IPS DF 19.7 (cell line): Measurements from ENCODE around the gene RNF224.

Experiments used
- DNase-seq: peaks from one replicate; pipeline ENCODE4 v3.0.0-alpha.2; 2013; ENCODE audit warnings: low read depth, low spot score

Gene RNF224

DNA sequence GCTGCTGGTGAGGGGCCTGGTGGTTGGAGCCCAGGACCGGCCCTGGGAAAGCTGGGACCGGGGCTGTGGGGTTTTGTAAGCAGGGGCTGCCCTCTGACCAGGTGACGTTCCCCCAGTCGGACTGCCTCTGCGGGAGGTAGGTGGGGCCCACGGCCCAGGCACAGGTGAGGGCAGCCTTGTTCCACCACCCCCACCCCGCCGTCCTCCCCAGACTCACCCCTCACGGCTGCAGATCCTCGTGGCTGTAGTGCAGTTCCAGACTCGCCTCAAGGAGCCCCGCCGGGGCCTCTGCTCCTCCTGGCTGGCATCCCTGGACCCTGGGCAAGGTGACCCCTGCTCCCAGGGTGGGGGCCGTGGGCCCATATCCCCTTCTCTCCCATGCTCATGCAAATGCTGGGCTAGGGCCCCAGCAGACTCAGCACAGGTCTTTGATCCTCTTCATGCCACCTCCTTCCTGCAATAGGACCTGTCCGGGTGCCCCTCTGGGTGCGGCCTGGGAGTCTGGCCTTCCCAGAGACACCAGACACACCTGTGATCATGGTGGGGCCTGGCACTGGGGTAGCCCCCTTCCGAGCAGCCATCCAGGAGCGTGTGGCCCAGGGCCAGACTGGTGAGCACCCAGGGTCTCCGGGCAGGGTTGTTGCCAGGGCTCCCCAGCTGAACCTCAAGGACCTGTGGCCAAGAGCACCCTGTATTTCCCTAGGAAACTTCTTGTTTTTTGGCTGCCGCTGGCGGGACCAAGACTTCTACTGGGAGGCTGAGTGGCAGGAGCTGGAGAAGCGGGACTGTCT lies 11.9 kb upstream of the RNF224 start:
- DNase-seq: no peak

GRCh38 chr9:137216188-137216965 lies 10.9 kb upstream of the RNF224 start:
- no peak for DNase-seq

DNA sequence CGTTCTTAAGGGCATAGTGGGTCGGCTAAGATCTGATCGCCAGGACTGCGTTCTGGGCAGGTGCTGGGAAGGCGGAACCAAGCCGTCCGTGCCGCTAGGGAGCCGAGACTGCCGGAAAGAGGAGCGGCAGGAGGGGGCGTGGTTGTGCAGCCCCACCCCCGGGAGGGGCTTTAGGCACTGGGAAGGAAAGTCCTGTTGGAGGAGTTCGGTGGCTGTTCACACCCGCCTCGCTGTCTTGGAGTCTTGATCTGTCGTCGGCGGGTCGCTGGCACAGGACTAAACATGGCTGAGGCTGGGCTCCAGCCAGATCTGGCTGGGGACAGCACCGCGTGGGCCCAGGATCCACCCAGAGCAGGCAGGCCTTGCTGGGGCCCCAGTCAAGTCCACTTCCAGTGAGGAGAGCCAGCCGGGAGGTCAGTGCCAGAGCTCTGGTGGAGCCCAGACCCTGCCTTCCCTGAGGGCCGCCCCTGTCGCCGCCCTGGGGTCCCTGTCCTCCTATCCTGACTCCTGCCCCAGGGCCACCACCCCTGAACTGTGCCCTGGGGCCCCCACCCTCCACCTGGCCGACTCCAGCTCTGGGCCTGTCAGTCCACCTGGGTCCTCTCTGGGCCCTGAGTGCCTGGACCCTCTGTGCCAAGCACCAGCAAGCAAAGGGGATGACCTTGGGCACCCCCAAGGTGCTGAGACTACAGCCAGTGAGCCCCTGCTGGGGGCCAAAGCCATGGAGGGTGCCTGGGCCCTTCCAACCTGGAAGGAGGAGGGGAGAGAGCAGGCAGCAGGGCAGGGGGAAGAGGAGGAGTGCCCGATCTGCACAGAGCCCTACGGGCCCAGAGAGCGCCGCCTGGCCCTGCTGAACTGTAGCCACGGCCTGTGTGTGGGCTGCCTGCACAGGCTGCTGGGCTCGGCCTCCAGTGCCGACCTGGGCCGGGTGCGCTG lies 9.8 kb upstream of the RNF224 start:
- no peak for DNase-seq

DNA sequence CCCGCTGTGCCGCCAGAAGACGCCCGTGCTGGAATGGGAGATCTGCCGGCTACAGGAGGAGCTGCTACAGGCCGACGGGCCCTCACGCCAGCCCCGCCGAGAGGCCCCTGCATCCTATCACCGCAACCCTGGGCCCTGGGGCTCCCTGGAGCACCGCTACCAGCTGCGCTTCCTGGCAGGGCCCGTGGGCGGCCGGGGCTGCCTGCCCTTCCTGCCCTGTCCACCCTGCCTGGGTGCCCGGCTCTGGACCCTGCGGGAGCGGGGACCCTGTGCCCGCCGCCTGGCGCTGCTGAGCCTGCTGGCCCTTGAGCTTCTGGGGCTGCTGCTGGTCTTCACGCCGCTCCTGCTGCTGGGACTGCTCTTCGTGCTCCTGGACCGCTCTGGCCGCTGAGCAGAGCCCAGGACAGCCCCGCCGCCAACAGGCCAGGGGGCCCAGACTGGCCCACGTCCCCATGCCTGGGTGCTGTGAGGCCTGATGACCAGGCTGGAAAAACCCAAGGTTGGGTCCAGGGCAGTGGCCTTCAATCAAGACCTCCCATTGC lies 9.0 kb upstream of the RNF224 start:
- no peak for DNase-seq

DNA sequence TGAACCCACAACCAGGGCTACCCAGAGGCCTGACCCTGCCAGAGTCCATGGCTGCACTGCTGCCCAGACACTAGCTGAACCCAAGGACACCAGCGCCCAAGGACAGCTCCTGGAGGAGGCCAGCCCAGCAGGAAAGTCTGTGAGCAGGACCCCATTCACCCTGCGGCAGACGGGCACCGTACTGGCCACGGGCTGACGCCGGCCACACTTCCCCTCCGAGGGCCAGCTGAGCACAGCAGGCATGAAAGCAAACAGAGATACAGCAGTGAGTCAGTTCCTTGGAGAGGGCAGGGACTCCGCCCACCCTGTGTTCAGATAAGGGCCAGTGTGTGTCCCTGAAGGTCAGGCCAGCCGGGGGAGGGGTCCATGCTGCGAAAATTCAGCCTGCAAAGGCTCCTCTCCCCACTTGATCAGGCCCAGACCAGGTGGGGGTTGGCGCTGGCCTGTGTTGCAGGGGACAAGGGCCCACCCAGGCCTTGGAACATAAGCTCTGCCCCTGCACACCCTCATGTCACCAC lies 8.5 kb upstream of the RNF224 start:
- DNase-seq: no peak

DNA sequence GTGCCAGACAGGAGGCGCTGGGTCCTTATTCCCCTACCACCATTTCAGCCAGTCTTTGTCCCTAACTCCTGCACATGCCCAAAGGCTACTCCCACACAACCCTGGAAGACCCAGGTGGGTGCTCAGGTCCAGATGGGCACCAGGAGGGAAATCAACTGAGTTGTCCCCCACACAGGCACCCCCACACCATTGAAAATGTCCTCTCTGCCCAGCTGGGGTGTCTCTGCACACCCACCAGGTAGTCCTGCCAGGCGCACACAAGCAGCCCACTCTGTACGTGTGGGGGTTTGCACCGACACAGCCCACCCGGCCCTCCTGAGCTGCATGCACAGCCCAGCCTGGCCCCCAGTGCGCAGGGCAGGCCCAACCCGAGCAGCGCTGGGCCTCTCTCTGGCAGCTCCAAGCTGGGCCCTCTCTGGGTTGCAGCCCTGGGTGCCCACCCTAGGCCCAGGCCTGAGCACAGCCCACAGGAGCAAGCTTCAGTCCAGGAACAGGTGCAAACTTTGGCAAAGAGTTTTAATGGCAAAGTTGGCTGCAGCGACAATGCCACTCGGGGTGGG lies 7.5 kb upstream of the RNF224 start:
- no peak for DNase-seq

DNA sequence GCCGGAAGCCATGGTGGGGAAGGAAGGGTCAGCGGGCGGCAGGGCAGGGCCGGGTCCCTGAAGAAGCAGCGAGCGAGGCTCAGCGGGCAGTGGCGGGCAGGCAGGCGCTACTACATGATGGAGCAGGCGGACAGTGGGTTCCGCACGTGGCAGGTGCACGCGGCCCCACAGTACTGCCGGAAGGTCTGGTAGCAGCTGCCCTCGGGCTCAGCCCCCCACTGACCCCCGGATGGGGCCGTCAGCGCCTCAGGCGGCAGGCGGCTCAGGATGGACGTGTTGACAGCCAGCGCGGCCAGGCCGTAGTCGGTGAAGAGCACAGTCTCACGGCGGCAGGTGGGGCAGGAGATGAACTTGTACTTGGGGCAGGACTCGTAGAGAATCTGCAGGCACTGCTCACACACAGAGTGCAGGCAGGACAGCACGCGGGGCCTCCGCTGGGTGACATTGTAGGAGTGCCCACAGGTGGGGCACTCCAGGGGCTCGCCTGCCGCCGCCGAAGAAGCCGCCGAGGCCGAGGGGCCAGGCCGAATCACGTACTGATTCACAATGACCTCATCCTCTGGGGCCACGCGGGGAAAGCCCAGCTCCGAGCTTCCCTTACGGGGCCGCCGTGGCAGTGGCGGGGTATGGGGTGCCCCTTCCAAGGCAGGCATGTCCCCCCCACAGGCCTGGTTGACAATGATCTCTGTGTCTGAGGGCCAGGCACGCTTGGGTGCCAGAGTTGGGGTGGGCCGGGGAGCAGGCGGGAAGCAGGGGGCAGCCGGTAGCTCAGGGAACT lies 6.8 kb upstream of the RNF224 start:
- DNase-seq: no peak

DNA sequence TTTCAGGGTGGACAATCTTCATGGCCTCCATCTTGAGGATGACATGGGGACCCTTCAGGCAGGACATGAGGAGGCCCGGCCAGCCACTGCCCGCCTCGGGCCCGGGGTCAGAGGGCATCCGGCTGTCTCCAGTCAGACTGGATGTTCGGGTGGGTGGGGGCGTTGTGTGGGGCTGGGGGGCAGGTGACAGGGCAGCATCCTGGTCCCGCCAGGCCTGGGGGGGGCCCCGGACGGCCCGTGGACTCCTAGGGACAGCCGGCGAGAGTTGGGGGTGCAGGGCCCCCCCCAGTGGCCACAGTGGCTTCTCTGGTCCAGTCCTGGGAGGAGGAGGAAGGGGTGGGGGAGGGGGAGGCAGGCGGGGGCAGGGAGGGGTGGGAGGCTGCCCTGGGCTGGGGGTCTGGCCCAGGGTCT lies 6.2 kb upstream of the RNF224 start:
- DNase-seq: no peak

- no peak for DNase-seq
Measured at GRCh38 chr9:137221506-137222111, 5.7 kb upstream of the RNF224 start.

DNA sequence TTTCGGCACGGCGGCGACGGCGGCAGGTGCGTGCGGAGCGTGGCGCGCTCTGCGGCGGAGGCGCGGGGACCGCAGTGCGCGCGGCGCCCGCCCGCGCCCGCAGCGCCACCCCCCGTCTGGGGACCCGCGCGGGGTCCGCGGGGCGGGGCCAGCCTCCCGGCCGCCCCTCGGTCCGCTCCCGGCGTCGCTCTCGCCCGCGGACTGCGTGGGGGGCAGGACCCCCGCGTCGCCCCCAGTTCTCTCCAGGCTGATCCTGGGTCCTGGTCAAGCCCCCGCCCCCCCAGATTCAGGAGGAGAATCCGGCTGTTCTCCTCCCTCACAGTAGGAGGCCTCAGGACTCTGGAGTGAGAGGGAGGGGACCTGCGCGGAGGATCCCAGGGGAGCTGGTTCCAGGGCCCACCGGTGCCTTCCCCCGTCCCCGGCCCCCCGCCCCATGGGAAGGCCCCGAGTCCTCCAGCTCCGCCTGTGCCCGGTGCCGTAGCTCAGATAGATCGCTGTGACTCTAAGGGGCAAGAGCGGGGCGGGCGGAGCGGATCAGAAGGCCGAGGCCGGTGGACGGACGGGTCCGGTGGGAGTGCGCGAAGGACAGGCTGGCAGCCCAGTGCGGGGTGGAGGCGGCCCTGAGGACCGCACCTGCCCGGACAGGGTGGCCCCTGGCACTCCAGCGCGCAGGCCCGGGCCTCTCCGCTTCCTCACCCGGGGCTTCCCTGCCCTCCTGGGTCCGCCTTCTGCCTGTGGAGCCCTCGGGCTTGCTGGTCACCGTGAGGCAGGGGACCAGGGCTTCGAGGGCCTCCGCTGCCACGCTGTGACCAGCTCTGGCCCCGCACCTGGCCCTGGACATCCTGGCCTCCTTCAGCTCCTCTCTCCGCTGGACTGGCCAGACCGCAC lies 4.9 kb upstream of the RNF224 start, which contains the start of gene RNF208:
Gene RNF208 (minus strand): TSS at position 51 of the 888 bp plus-strand sequence. CDS start 1,028 bp downstream, outside the sequence.
- no peak for DNase-seq

- peak; percentile 86 for DNase-seq
Measured at GRCh38 chr9:137223078-137223970, 4.0 kb upstream of the RNF224 start.

GRCh38 chr9:137224830-137225694 lies 2.2 kb upstream of the RNF224 start, which contains the start of gene CYSRT1:
CYSRT1 (plus strand) TSS chr9:137225174; CDS start chr9:137225622, 448 bp downstream.
- DNase-seq: no peak

DNA sequence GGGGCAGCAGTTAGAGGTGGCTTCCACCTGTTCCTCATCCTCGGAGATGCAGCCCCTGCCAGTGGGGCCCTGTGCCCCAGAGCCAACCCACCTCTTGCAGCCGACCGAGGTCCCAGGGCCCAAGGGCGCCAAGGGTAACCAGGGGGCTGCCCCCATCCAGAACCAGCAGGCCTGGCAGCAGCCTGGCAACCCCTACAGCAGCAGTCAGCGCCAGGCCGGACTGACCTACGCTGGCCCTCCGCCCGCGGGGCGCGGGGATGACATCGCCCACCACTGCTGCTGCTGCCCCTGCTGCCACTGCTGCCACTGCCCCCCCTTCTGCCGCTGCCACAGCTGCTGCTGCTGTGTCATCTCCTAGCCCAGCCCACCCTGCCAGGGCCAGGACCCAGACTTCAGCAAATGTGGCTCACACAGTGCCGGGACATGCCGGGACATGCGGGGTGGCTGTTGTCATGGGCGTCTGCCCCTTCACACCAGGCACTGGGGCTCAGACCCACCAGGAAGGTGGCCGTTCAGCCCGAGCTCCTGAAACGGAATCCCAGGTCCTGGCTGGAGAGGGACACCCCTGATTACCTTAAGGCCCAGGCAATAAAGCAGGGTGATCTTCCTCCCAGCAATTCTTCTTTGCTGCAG lies 1.5 kb upstream of the RNF224 start:
- no peak for DNase-seq

- DNase-seq: no peak
Measured at GRCh38 chr9:137226338-137227053, 806 bp upstream of the RNF224 start.

DNA sequence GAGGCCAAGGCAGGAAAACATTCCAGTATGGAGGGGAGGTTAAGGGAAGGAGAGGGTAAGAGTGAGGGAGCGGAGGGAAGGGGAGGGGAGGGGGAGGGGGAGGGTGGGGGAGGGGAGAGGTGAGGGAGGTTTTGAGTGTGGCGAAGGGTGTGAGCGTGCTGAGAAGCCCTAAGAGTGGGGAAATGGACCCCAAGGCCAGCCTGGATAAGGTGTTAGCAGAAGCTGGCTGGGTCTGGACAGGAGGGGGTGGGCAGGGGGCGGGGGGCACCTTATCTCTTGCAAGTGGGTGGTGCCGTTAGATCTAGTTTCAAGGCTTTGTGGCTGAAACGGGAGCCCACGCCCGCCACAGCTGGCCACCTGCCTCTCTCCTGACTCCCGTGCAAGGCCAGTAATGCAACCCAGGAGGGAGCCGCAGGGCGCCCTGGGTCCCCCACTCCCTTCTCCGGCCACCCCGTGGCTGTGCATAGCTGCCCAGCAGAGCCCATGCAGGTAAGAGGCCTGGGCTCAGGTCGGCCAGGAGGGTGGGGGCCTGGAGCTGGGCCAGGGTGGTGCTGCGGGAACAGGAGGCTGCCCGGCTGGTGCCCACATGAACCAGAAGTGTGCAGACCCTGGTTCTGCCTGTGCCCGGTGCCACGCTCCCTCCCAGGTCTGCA lies 677 bp downstream of the RNF224 start:
- DNase-seq: no peak
